Measurements from ENCODE around the gene LGALS9. TPM values are rescaled to one million over a fixed set of nuclear protein-coding genes. Genes with fewer than 3 reads are reported as not detected.
A peak's percentile ranks its signal among the peaks of the same experiment; 100 is the strongest.

LGALS9 gene
- total RNA-seq, 2 experiments from 2014 or later, result 160 to 173 TPM

DNA sequence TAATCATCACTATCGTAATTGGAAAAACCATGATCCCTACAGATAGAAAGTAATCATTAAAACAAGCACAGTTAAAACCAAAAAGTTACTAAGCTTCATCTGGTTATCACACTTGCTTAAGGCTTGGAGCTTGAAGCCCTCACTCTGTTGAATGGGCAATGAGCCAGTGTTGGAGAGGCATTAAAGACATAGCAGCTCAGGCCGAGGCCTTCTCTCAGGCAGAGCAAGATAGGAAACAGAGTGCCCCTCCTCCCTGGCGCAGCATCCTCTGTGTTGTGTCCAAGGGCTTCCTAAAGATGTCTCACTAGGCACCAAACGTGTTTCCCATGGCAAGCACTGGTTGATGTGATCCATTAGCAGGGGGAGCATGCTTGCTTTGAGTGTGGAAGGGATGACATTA lies 34.9 kb upstream of the LGALS9 start:
- DNase-seq (no peak), ATAC-seq (no peak)
- ChIA-PET POLR2A (interaction anchor here (0.6 to 1.6 kb wide), 2 partner anchors 139 to 302 kb away, joined by 4 to 5 read pairs; partner anchors contain the start of gene WSB1), CTCF (interaction anchor here (1.5 to 2.7 kb wide), 4 partner anchors 27 to 242 kb away, joined by 5 to 9 read pairs (median 8); partner anchors contain the start of gene KSR1)
- Mint-ChIP-seq H3K9me3 (ENCODE audit: insufficient read depth) (no peaks in the 10 kb centered on the region), H3K27ac (peak overlapping the region; percentile 37), H3K27me3 (ENCODE audit: low read depth) (no peaks in the 10 kb centered on the region), H3K4me1 (ENCODE audit: low read depth) (peaks cover 15% of the 10 kb centered on the region), H3K4me3 (no peak overlapping the region), H3K36me3 (ENCODE audit: low read depth) (peaks cover 26% of the 10 kb centered on the region)

DNA sequence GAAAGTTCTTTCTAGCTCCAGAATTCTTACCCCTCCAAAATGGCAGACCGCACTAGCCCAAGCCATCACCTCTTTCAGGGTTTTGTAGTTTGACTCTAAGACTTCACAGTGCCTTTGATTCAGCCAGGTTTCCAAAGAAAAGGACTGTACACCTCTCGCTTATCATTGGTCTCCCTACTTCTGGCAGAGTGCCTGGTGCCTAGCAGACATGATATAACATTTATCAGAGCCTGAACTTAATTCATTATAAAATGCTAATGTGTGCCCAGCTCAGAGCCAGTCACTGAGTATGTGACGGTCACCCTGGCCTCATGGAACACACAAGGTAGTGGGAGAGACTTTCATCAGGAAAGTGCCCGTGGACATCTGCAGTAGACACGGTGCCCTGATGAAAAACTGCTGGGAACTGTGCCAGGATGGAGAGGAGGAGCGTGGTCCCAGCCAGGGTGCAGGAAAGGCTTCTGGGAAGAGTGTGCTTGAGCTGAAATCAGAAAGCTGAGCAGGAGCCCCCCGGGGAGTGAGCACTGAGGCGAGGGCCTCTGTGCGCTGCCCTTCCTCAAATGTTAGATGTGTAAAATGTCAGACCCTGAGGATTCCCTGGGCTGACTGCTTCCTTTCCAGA lies 34.3 kb upstream of the LGALS9 start:
- DNase-seq, result no peak
- POLR2A ChIA-PET, result interaction anchor here (1.1 to 1.6 kb wide), 2 partner anchors 242 to 303 kb away, joined by 4 read pairs; partner anchors contain the start of gene WSB1
- Mint-ChIP-seq H3K36me3 (ENCODE audit: low read depth) (peaks cover 32% of the 10 kb centered on the region), H3K27me3 (ENCODE audit: low read depth) (no peaks in the 10 kb centered on the region), H3K9me3 (ENCODE audit: insufficient read depth) (no peaks in the 10 kb centered on the region), H3K4me1 (ENCODE audit: low read depth) (peaks cover 20% of the 10 kb centered on the region), H3K27ac (peak overlapping the region; percentile 18), H3K4me3 (no peak overlapping the region)
- no peak for ATAC-seq
- CTCF ChIA-PET, result interaction anchor here (0.7 to 6.9 kb wide), 8 partner anchors 15 to 360 kb away, joined by 3 to 73 read pairs (median 7); partner anchors contain the start of gene KSR1

DNA sequence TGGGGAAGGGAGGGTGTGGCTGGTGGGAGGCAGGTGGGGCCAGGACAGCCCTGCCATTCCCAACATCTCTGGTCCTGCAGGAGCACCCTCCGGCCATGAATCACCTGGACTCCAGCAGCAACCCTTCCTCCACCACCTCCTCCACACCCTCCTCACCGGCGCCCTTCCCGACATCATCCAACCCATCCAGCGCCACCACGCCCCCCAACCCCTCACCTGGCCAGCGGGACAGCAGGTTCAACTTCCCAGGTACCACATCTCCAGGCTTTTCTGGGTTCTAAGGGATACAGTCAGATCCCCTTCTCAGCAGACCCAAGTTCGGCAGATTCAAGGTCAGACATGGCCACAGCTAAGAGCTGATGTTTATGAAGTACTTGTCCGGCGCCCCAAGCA lies 33.8 kb upstream of the LGALS9 start:
- Mint-ChIP-seq H3K4me3 (no peak overlapping the region), H3K36me3 (ENCODE audit: low read depth) (peaks cover 30% of the 10 kb centered on the region), H3K4me1 (ENCODE audit: low read depth) (peaks cover 23% of the 10 kb centered on the region), H3K27me3 (ENCODE audit: low read depth) (no peaks in the 10 kb centered on the region), H3K27ac (peak overlapping the region; percentile 15), H3K9me3 (ENCODE audit: insufficient read depth) (no peaks in the 10 kb centered on the region)
- ChIA-PET POLR2A (interaction anchor here (1.1 kb wide), 1 partner anchor 243 kb away, joined by 4 read pairs; no protein-coding TSS in a partner anchor), CTCF (interaction anchor here (0.7 to 6.9 kb wide), 7 partner anchors 16 to 361 kb away, joined by 3 to 73 read pairs (median 6); no protein-coding TSS in a partner anchor)
- DNase-seq, result no peak
- ATAC-seq, result no peak

DNA sequence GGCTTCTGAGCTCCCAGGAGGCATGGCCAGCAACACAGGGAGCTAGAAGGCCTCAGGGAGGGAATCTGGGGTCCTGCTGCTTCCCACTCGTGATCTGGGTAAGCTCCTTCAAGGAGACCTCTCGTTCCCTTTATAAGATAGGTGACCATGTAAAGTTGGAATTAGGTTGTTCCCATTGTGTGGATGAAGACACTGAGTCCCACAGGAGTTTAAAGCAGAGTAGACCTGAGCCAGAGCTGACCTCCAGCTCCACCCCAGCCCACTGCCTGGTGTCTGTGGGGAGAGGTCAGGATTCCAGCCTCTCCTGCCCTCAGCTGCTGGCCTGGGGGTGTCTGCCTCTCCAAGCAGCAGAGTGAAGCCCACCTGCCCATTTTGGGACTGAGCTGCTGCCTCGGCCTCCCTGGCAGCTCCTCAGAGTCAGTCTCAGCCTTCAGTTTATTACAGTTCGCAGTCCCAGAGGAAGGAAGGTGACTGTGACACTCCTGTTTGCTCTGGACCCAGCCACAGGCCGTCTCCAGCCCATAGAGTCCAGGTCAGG lies 33.1 kb upstream of the LGALS9 start:
- no peak for DNase-seq
- ATAC-seq, result no peak
- ChIA-PET POLR2A (interaction anchor here (1.1 kb wide), 1 partner anchor 243 kb away, joined by 4 read pairs; no protein-coding TSS in a partner anchor), CTCF (interaction anchor here (0.6 to 6.9 kb wide), 8 partner anchors 16 to 361 kb away, joined by 3 to 73 read pairs (median 5); no protein-coding TSS in a partner anchor)
- H3K27ac Mint-ChIP-seq, result no peak overlapping the region
- no peak overlapping the region for H3K4me3 Mint-ChIP-seq
- H3K27me3 Mint-ChIP-seq (ENCODE audit: low read depth), result no peaks in the 10 kb centered on the region
- H3K4me1 Mint-ChIP-seq (ENCODE audit: low read depth), result peaks cover 27% of the 10 kb centered on the region
- H3K36me3 Mint-ChIP-seq (ENCODE audit: low read depth), result peaks cover 24% of the 10 kb centered on the region
- no peaks in the 10 kb centered on the region for H3K9me3 Mint-ChIP-seq (ENCODE audit: insufficient read depth)

DNA sequence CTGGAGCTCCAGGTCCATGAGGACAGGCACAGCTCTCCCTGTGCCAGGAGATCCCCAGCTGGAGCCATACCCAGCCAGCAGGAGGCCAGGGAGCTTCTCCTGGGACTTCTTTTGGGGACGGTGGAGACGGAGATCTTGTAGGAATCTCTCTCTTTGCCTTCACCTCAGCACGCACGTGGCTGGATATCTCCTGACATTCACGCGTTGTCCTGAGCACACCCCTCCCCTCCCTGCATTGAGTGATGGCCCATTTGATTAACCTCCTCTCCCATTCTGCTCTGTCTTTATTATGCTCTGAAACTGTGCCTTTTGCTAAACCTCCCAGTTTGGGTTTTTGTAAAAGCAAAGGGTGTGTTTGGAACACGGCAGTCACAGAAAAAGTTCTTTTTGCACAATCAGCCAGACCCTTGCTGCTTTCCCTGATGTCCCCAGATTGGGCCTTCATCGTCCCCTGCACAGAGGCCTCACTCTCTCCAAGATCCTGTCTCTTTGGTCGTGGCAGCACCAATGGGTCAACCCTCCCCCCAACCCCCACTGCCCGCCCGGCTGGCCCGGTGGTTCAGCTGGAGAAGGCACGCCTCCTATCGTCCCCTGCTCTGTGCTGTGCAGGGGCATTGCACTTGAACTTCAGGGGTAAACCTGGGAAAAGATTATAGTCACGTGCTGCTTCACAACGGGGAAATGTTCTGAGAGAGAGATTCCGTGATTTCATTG lies 32.5 kb upstream of the LGALS9 start:
- DNase-seq (no peak), ATAC-seq (no peak)
- ChIA-PET CTCF (interaction anchor here (0.6 to 16.7 kb wide), 27 partner anchors 10 to 362 kb away, joined by 3 to 281 read pairs (median 16); partner anchors contain the start of gene KSR1), POLR2A (no interaction called here)
- H3K27me3 Mint-ChIP-seq (ENCODE audit: low read depth), result no peaks in the 10 kb centered on the region
- no peaks in the 10 kb centered on the region for H3K9me3 Mint-ChIP-seq (ENCODE audit: insufficient read depth)
- peaks cover 31% of the 10 kb centered on the region for H3K4me1 Mint-ChIP-seq (ENCODE audit: low read depth)
- peaks cover 24% of the 10 kb centered on the region for H3K36me3 Mint-ChIP-seq (ENCODE audit: low read depth)
- no peak overlapping the region for H3K4me3 Mint-ChIP-seq
- H3K27ac Mint-ChIP-seq, result peak overlapping the region; percentile 39

DNA sequence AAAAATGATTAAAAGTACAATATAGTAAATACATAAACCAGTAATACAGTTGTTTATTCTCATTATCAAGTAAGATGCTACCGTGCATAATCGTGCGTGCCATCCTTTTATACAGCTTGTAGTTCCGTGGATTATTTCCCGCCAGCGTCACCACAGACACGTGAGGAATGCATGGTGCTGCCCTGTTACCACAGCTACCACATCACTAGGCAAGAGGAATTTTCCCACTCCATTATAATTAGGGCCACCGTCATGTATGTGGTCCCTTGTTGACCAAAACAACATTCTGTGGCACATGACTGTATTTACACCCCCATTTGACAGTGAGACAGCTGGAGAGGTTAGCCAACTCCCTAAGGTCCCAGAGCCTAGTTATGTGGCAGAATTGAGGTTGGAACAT lies 30.5 kb upstream of the LGALS9 start:
- Mint-ChIP-seq H3K27me3 (ENCODE audit: low read depth) (no peaks in the 10 kb centered on the region), H3K27ac (no peak overlapping the region), H3K4me1 (ENCODE audit: low read depth) (peaks cover 21% of the 10 kb centered on the region), H3K36me3 (ENCODE audit: low read depth) (peaks cover 29% of the 10 kb centered on the region), H3K9me3 (ENCODE audit: insufficient read depth) (no peaks in the 10 kb centered on the region), H3K4me3 (no peak overlapping the region)
- CTCF ChIA-PET, result interaction anchor here (0.8 to 16.7 kb wide), 50 partner anchors 8 to 393 kb away, joined by 3 to 281 read pairs (median 7); partner anchors contain the start of genes KSR1 and LGALS9
- POLR2A ChIA-PET, result interaction anchor here (1.3 to 1.6 kb wide), 2 partner anchors 22 to 41 kb away, joined by 3 to 4 read pairs; no protein-coding TSS in a partner anchor
- DNase-seq (no peak), ATAC-seq (no peak)

DNA sequence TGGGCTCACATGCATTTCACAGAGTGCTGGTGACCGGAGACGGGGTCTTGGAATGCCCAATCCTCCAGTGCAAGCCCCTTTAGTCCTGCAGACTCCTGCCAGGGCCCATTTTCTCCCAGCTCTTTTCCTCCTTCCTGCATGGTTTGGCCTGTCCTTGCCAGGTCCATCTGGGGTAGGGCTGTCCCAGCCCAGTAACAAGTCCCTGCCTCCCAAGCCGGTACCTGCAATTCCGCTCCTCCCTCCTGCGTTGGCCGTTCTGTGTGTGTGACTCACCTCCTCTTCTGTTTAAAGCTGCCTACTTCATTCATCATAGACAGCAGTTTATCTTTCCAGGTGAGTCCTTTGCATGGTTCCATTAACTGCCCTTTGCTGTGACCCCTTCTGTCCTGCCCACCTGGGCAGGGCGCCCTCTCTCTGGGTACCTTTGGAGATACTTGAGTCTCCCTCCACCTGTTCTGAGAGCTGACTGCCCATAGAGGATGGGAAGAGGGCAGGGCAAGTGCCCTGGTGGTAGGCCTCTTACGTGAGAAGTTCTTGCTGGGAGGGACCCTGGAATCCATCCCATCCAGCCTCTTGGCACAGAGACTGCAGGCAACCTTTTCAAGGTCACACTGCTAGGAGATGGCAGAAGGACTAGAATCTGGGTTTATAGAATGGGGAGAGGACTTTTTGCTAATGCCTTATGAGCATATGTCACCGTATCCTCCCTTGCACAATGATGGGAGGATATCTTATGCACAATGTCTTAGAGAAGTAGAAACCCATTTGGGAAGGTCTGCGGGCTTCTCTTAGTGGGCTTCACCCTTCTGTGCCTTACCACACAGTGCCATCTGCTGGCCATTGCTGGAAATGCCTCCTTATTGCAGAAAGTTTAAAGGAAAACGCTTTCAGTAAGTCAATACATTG lies 29.7 kb upstream of the LGALS9 start:
- H3K4me1 Mint-ChIP-seq (ENCODE audit: low read depth), result peaks cover 16% of the 10 kb centered on the region
- POLR2A ChIA-PET, result interaction anchor here (0.6 to 1.3 kb wide), 2 partner anchors 40 to 251 kb away, joined by 3 read pairs; no protein-coding TSS in a partner anchor
- H3K9me3 Mint-ChIP-seq (ENCODE audit: insufficient read depth), result no peaks in the 10 kb centered on the region
- H3K27me3 Mint-ChIP-seq (ENCODE audit: low read depth), result no peaks in the 10 kb centered on the region
- H3K27ac Mint-ChIP-seq, result no peak overlapping the region
- CTCF ChIA-PET, result interaction anchor here (0.7 to 16.7 kb wide), 38 partner anchors 8 to 364 kb away, joined by 3 to 281 read pairs (median 10); partner anchors contain the start of gene KSR1
- H3K4me3 Mint-ChIP-seq, result no peak overlapping the region
- H3K36me3 Mint-ChIP-seq (ENCODE audit: low read depth), result peaks cover 29% of the 10 kb centered on the region
- peak; percentile 31 for ATAC-seq
- peak; percentile 88 for DNase-seq

DNA sequence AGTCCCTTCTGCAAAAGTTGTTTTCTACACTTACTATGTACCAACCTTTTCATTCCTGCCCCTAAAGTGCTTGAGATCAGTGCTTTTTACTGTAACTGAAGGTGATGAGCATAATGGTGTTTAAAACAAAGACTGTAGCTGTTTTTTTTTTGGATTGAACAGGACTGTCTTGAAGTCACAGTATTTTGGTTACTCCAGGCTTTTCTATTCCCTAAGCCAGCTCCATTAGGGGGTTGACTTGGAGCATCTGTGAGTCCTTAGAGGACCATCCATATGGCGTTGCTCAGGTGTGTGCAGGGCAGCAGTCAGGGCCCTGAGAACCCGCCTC lies 29.0 kb upstream of the LGALS9 start:
- Mint-ChIP-seq H3K27me3 (ENCODE audit: low read depth) (no peaks in the 10 kb centered on the region), H3K9me3 (ENCODE audit: insufficient read depth) (no peaks in the 10 kb centered on the region), H3K36me3 (ENCODE audit: low read depth) (peaks cover 28% of the 10 kb centered on the region), H3K4me3 (no peak overlapping the region), H3K4me1 (ENCODE audit: low read depth) (peaks cover 16% of the 10 kb centered on the region), H3K27ac (no peak overlapping the region)
- POLR2A ChIA-PET, result interaction anchor here (0.6 to 1.3 kb wide), 2 partner anchors 39 to 252 kb away, joined by 3 read pairs; no protein-coding TSS in a partner anchor
- CTCF ChIA-PET, result interaction anchor here (0.7 to 16.7 kb wide), 35 partner anchors 10 to 365 kb away, joined by 3 to 281 read pairs (median 5); partner anchors contain the start of gene KSR1
- ATAC-seq (no peak), DNase-seq (no peak)

DNA sequence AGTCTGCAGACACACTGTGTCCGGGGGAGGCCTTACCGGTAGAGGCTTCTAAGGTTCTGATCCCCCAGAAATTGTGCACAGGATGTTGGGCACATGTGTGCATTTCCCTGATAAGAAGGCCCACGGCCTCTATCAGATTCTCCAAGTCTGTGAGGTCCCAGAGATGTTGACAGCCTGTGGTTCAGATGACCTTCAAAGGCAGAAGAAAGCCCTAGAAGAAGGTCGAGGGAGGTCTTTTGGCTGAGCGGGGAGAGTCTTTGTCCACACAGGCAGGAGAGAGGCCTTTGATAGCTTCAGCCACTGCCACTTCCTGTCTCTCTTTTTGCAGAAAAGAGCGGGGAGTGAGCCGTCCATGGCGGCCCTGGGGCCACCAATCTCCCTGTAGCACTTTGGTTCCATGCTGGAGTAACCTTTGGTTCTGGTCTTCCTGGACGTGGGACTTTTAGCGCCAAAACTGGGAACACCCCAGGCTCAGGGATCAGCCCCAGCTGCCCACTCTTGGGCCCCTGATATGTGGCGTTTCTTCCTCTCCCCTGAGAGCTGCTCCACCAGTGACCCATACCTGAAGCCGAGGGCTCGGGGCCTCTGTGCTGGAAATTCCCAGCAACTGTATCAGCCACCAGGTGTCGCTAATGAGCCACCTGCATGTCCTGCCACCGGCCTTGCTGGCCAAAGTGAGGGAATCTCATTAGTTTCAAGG lies 28.1 kb upstream of the LGALS9 start:
- CTCF ChIA-PET, result interaction anchor here (0.7 to 16.7 kb wide), 35 partner anchors 10 to 366 kb away, joined by 3 to 281 read pairs (median 5); partner anchors contain the start of gene KSR1
- DNase-seq (peak; percentile 78), ATAC-seq (peak; percentile 41)
- Mint-ChIP-seq H3K9me3 (ENCODE audit: insufficient read depth) (no peaks in the 10 kb centered on the region), H3K4me1 (ENCODE audit: low read depth) (peaks cover 16% of the 10 kb centered on the region), H3K4me3 (no peak overlapping the region), H3K36me3 (ENCODE audit: low read depth) (peaks cover 25% of the 10 kb centered on the region), H3K27ac (no peak overlapping the region), H3K27me3 (ENCODE audit: low read depth) (no peaks in the 10 kb centered on the region)
- POLR2A ChIA-PET, result no interaction called here

DNA sequence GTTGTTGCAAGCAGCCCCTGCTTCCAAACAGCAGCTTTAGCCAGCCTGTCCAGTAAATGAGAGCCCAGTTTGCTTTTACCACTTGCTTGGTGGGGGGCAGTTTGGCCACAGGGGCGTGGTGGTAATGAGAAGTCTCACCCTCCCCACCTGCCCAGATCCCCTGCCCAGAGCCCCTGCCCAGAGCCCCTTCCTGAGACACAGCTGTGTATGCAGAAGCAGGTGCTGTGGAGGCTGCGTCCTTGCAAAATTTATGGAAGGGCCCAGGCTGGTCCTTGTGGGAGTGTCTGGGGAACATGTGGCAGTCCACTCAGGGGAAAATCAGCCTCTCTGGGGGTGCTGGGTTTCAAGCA lies 27.6 kb upstream of the LGALS9 start:
- H3K4me1 Mint-ChIP-seq (ENCODE audit: low read depth), result peaks cover 16% of the 10 kb centered on the region
- peaks cover 25% of the 10 kb centered on the region for H3K36me3 Mint-ChIP-seq (ENCODE audit: low read depth)
- ChIA-PET POLR2A (no interaction called here), CTCF (interaction anchor here (0.7 to 16.7 kb wide), 20 partner anchors 9 to 366 kb away, joined by 3 to 281 read pairs (median 8); partner anchors contain the start of gene KSR1)
- DNase-seq (no peak), ATAC-seq (no peak)
- no peaks in the 10 kb centered on the region for H3K9me3 Mint-ChIP-seq (ENCODE audit: insufficient read depth)
- H3K4me3 Mint-ChIP-seq, result no peak overlapping the region
- no peak overlapping the region for H3K27ac Mint-ChIP-seq
- no peaks in the 10 kb centered on the region for H3K27me3 Mint-ChIP-seq (ENCODE audit: low read depth)

Measured in activated CD8-positive, alpha-beta T cell treated with anti-CD3 and anti-CD28 coated beads, Interleukin-2, amount 10 ng/mL, durations not matched to agents 7 days and 5 days (primary cell).